Skeletal muscle tissue (tissue), 4 donors: ENCODE results near the gene DIAPH3. TPM values are rescaled to one million over a fixed set of nuclear protein-coding genes. Genes with fewer than 3 reads are reported as not detected.

Experiments used
- H3K27ac ChIP-seq: one replicate; pipeline ENCODE4 v1.7.0; 2013; ENCODE audit warnings: mild to moderate bottlenecking, low read depth, low read length, inconsistent platforms
- H3K27me3 ChIP-seq, 3 donors: one replicate each; pipeline ENCODE4 v1.7.0; 2013; ENCODE audit warnings: low read length in 3 of 3; ENCODE audit not compliant: control insufficient read depth in 3 of 3, insufficient read depth in 3 of 3
- H3K36me3 ChIP-seq, 3 donors: one replicate each; pipeline ENCODE4 v1.7.0; 2013; ENCODE audit warnings: low read length in 3 of 3; ENCODE audit not compliant: control insufficient read depth in 3 of 3, insufficient read depth in 3 of 3
- H3K4me1 ChIP-seq, 3 donors: one replicate each; pipeline ENCODE4 v1.7.0; 2013; ENCODE audit warnings: low read length in 3 of 3, mild to moderate bottlenecking in 3 of 3; ENCODE audit not compliant: control insufficient read depth in 3 of 3, insufficient read depth in 3 of 3
- H3K4me3 ChIP-seq, 3 donors: one replicate each; pipeline ENCODE4 v1.7.0; 2013; ENCODE audit warnings: low read length in 3 of 3
- H3K9ac ChIP-seq, 3 donors: one replicate each; pipeline ENCODE4 v1.7.0; 2013; ENCODE audit warnings: low read length in 3 of 3, mild to moderate bottlenecking in 3 of 3, moderate library complexity in 2 of 3, low read depth in 1 of 3
- H3K9me3 ChIP-seq, 3 donors: one replicate each; pipeline ENCODE4 v1.7.0; 2013; ENCODE audit warnings: low read length in 3 of 3; ENCODE audit not compliant: control insufficient read depth in 3 of 3
- total RNA-seq: library from RNA; depleted of rRNA; stranded (reverse); fragments of >200 nt; gene quantifications from one replicate; pipeline ENCODE4 v1.2.3, GENCODE V29; 2014
- donor health status: Osteomylitis.

Gene DIAPH3
- total RNA-seq, 1 donor from 2014 or later, result 3.7 TPM

DNA sequence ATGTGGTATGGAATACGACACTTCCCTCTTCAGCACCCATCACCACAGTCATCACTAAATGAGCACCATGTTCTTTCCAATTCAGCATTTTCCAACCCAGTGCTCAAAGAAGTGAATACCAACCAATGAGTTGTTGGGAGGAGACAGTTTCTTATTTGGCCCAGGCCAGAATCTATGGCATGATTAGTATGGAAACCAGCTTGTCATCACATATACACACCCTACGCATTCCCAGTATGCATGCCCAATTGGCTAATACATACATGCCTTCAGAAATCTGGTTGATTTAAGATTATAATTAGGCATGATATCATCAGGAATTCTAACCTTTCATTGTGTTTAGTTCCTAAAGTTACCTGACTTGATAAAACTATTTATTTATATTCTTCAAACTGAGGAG, 430.0 kb downstream of the DIAPH3 start:
- no peaks in the 10 kb centered on the region for H3K27me3 ChIP-seq
- H3K9ac ChIP-seq, result no peak overlapping the region

DNA sequence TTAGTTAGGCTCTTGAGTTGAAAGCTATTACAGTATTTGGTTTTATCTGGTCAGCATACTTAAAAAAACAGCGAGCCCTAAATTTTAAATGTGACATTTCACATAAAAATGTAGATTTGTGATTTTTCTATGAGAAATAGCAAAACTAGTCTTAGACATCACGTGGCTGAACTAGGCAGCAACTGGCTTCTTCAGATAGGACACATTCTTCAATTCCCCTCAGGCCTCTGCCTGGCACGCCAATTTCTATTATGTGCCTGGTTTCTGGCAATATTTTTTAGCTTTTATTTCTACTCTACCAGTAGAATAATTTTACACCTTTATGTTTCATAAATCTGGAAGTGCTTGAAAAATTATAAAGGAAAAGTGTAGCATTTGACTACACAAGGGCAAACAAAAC, 433.7 kb downstream of the DIAPH3 start:
- H3K9ac ChIP-seq, result no peak overlapping the region
- no peaks in the 10 kb centered on the region for H3K27me3 ChIP-seq
- H3K36me3 ChIP-seq, result no peaks in the 10 kb centered on the region
- no peak overlapping the region for H3K4me3 ChIP-seq
- H3K4me1 ChIP-seq, result no peaks in the 10 kb centered on the region
- H3K27ac ChIP-seq, result no peak overlapping the region
- H3K9me3 ChIP-seq, result no peaks in the 10 kb centered on the region

More for the DNA sequence above, 430.0 kb downstream of the DIAPH3 start:
- Histone ChIP-seq H3K36me3 (no peaks in the 10 kb centered on the region), H3K4me1 (no peaks in the 10 kb centered on the region), H3K27ac (no peak overlapping the region), H3K4me3 (no peak overlapping the region), H3K9me3 (no peaks in the 10 kb centered on the region)

DNA sequence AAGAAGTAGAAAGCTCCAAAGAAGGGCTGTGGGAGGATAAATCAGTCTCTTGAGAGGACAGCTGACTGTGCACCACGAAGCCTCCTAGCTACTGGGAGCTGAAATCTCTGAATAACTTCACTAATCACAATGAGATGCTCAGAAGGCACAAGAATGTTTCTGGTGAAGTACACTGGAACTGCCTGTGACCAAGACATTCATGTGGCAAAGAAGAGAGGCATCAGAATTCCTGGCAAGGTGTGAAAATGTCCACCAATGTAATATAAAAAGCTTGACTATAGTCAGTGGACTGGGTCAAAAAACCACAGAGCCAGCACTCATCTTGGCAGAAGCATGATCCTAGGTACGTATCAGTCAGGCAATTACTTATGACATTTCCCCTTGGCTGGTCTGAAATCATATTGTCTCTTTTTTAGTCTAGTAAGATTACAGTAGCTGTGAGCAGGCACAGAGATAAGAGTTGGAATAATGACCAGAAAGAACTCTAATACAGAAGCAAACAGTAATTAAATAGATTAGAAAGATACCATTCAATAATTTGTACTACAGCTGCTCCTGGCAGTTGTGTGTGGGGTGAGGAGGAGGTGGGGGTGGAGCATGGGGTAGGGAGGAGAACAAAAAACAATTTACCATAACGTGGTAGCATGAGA, 434.7 kb downstream of the DIAPH3 start:
- H3K9ac ChIP-seq, result no peak overlapping the region
- no peaks in the 10 kb centered on the region for H3K4me1 ChIP-seq
- H3K27me3 ChIP-seq, result no peaks in the 10 kb centered on the region
- no peaks in the 10 kb centered on the region for H3K36me3 ChIP-seq
- no peak overlapping the region for H3K4me3 ChIP-seq
- H3K27ac ChIP-seq, result no peak overlapping the region
- H3K9me3 ChIP-seq, result no peaks in the 10 kb centered on the region

DNA sequence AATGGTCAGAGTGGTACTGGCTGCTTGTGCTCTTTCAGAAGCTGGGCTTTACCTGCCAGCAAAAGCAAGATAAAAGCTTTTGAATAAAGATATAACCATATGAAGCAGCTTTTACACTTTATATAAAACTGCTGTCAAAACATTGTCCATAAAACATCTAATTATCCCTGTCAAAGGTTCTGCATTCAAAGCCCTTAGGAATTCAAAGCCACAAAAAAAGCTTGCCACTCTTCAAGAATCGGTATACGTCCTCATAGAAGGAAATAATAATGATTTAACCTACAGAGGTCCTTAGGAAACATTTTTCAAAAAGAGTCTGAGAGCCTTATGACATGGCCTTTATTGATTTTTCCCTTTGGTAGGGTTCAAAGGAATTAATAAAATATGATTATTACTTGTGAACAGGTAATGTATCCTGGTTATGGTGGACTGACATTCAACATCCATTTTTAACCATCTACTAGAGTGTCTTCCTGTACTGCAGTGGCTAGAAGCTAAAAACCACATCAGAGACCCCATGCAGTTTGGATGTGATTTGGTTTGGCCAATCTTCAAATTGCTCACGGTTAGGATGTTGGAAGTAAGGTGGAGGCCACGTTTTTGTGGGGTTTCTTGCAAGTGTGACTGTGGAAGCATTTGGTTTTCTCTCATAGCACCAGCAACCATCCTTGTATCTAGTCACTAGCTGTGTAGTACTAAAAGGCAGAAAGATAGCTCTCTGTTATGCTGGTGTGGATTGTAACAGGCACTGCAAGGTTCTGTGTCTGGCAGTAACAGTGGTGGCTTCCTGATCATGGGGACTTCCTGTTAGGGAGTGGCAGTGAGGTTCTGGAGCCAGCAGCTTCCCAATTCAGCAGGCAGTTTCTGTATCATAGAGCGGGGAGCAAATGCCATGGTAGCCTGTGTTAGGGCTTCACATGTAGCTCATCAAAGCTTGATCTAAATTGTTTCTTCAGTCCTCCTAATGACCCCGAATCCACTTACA, 441.5 kb downstream of the DIAPH3 start:
- Histone ChIP-seq H3K9me3 (no peaks in the 10 kb centered on the region), H3K27ac (no peak overlapping the region), H3K36me3 (no peaks in the 10 kb centered on the region), H3K9ac (no peak overlapping the region), H3K4me3 (no peak overlapping the region), H3K27me3 (no peaks in the 10 kb centered on the region), H3K4me1 (no peaks in the 10 kb centered on the region)

DNA sequence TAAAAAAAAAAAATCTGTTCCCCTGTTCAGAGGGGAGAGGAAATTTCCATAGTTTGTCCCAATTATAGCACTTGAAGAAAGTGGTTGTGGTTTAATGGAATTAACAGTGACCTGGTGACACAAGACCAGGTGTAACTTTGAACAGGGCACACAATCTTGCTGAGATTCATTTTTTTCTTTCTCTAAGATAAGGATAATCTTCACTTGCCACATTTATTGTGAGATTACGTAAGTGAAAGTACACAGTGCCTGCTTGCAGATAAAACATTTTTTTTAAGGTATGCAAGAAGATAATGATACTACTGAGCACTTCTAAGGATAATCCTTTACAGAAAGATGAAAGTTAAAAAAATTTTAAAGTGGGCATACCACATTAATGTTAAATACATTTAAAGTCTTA, 448.1 kb downstream of the DIAPH3 start:
- Histone ChIP-seq H3K4me3 (no peak overlapping the region), H3K27ac (no peak overlapping the region), H3K27me3 (no peaks in the 10 kb centered on the region), H3K4me1 (no peaks in the 10 kb centered on the region), H3K9me3 (no peaks in the 10 kb centered on the region), H3K36me3 (no peaks in the 10 kb centered on the region), H3K9ac (no peak overlapping the region)

DNA sequence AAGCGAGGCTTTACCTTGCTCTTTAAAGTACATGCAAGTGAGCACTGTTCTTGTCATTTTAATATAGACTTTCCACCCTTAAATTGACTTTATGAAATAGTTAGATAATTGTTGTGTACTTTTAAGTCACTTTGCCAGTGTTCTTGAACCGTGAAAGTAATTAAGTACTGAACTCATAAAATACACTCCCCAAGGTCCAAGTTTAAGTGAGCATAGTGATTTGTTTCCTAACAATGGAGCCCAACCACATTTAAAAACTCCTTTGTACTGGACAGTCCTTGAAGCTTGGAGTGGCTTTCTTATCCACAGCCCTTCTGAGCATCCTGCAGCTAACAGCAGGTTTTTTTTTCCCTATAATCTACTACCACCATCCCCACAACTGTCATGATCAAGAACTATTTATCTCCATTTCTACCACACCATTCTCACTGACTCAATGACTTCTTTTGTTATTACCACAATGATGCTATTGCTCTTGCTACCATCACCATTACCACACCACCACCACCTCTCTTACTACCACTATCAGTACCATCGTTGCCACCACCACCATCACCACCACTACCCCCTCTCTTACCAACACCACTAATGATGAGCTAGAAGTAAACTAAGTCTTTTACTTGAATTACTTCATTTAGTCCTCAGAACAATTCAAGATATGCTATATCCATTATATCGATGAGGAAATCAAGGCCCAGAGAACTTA, 452.6 kb downstream of the DIAPH3 start:
- no peaks in the 10 kb centered on the region for H3K4me1 ChIP-seq
- no peaks in the 10 kb centered on the region for H3K36me3 ChIP-seq
- no peak overlapping the region for H3K27ac ChIP-seq
- H3K4me3 ChIP-seq, result no peak overlapping the region
- H3K9me3 ChIP-seq, result no peaks in the 10 kb centered on the region
- no peak overlapping the region for H3K9ac ChIP-seq
- H3K27me3 ChIP-seq, result no peaks in the 10 kb centered on the region

DNA sequence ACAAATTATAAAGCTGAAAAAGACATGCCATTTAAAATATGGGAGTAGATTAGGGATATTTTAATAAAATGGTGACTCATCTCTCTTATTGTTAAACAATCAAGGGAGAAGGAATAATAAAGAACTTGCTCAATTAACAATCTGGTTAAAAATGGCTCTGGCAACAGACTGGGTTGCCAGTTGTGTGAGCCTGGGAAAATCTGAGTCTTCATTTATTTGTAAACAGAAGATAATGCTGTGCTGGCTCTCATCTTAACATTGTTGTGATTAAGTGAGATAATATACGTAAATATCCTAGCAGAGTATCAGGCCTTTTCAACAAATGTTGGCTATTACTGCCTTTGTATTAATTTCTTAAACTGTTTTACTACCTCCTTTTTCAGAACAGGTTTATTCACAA, 453.3 kb downstream of the DIAPH3 start:
- Histone ChIP-seq H3K36me3 (no peaks in the 10 kb centered on the region), H3K4me1 (no peaks in the 10 kb centered on the region), H3K9me3 (no peaks in the 10 kb centered on the region), H3K9ac (no peak overlapping the region), H3K27me3 (no peaks in the 10 kb centered on the region), H3K4me3 (no peak overlapping the region), H3K27ac (no peak overlapping the region)

DNA sequence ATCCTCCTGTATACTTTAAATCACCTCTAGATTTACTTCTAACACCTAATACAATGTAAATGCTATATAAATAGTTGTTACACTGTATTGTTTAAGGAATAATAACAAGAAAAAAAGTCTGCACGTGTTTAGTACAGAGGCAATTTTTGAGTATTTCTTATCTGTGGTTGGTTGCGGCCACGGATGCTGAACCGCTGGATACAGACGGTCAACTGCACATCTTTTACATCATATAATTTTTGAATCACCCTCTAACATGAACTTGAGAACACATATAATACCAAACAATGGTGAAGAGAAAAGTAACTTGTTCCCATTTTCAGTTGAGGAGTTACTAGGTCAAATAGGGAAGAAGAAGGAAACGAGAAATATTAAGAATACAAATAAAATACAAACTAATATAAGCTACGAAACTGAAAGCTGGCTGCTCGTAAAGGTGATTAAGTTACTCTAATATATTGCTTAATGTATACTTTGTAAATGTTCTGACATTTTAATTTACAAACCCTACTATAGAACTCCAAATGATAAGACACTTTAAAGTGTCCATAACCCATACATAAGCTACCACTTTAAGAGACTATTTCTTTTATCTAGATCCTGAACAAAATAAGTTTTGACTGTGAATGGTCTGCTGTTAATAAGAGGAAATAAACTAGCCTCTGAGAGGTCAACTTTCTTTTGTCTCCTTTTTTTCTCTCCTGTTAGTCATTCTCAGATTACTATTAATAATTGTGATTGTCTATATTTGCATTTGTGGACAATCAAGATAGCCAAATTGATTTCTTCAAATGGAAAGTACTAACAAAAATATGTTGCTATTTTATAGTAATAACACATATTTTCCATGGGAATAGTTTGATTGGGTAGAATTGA, 457.4 kb downstream of the DIAPH3 start:
- H3K4me1 ChIP-seq, result no peaks in the 10 kb centered on the region
- no peaks in the 10 kb centered on the region for H3K36me3 ChIP-seq
- no peak overlapping the region for H3K27ac ChIP-seq
- no peak overlapping the region for H3K9ac ChIP-seq
- H3K27me3 ChIP-seq, result no peaks in the 10 kb centered on the region
- H3K4me3 ChIP-seq, result no peak overlapping the region
- H3K9me3 ChIP-seq, result no peaks in the 10 kb centered on the region

DNA sequence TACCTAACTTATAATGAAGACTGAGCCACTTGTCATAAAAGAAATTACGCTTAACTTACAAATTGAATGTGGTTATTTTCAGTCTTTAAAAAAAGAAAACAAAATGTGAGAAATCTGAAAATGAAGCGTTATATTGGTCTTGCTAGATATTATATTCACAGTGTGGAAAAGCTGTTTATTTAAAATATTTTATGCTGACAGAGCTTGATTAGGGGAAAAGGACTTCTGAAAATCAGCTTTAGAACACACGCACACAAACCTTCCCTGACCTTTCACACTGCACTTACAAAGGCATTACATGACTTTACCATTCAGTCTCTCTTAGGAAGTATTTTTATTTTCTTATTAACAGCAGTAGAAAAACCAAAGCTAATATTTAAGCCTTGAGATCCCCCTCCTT, 461.5 kb downstream of the DIAPH3 start:
- Histone ChIP-seq H3K4me1 (no peaks in the 10 kb centered on the region), H3K9me3 (no peaks in the 10 kb centered on the region), H3K4me3 (no peak overlapping the region), H3K27ac (no peak overlapping the region), H3K27me3 (no peaks in the 10 kb centered on the region), H3K9ac (no peak overlapping the region), H3K36me3 (no peaks in the 10 kb centered on the region)
